Measurements from ENCODE around the gene GAD2.

Gene GAD2

GRCh38 chr10:26290236-26290635 is 73.7 kb downstream of the GAD2 start:
- TF ChIP-seq EZH2phosphoT487 (IDR thresholded peaks at IDR 0.05; ENCODE audit: low read depth), result no peak
- no peak for TF ChIP-seq CTCF (IDR thresholded peaks at IDR 0.05; ENCODE audit: low read depth, low read length)
- peaks cover 9% of the 10 kb centered on the region; the same call in 1 of the 2 replicates for H3K27me3 ChIP-seq (ENCODE audit: low read depth, low read length)
- H3K9ac ChIP-seq (ENCODE audit: low read length), result no peak overlapping the region
- H3K4me3 ChIP-seq (ENCODE audit: low read length), result no peak overlapping the region
- H4K20me1 ChIP-seq (ENCODE audit: insufficient read depth, low read length), result no peaks in the 10 kb centered on the region
- H3K4me1 ChIP-seq (ENCODE audit: low read length), result no peaks in the 10 kb centered on the region
- H3K4me2 ChIP-seq (ENCODE audit: low read length), result no peak overlapping the region
- no peak overlapping the region for H3K27ac ChIP-seq (ENCODE audit: low read length)
- no peaks in the 10 kb centered on the region for H3K9me3 ChIP-seq (ENCODE audit: insufficient read depth, low read length)
- H3K79me2 ChIP-seq (ENCODE audit: low read length), result no peaks in the 10 kb centered on the region
- no peaks in the 10 kb centered on the region for H3K36me3 ChIP-seq (replicated peaks; ENCODE audit: low read depth, low read length)
- H2AFZ ChIP-seq (ENCODE audit: low read depth, low read length), result no peak overlapping the region

GRCh38 chr10:26291721-26292480 is 75.3 kb downstream of the GAD2 start:
- no peak for TF ChIP-seq EZH2phosphoT487 (IDR thresholded peaks at IDR 0.05; ENCODE audit: low read depth)
- H3K9me3 ChIP-seq (ENCODE audit: insufficient read depth, low read length), result no peaks in the 10 kb centered on the region
- no peak overlapping the region for H3K4me3 ChIP-seq (ENCODE audit: low read length)
- H3K4me1 ChIP-seq (ENCODE audit: low read length), result no peaks in the 10 kb centered on the region
- no peak overlapping the region for H3K9ac ChIP-seq (ENCODE audit: low read length)
- no peaks in the 10 kb centered on the region for H3K36me3 ChIP-seq (replicated peaks; ENCODE audit: low read depth, low read length)
- no peak overlapping the region for H2AFZ ChIP-seq (ENCODE audit: low read depth, low read length)
- H4K20me1 ChIP-seq (ENCODE audit: insufficient read depth, low read length), result no peaks in the 10 kb centered on the region
- no peak overlapping the region for H3K4me2 ChIP-seq (ENCODE audit: low read length)
- no peaks in the 10 kb centered on the region for H3K79me2 ChIP-seq (ENCODE audit: low read length)
- no peak overlapping the region for H3K27ac ChIP-seq (ENCODE audit: low read length)
- H3K27me3 ChIP-seq (ENCODE audit: low read depth, low read length), result peaks cover 9% of the 10 kb centered on the region; the same call in 1 of the 2 replicates

- no peak overlapping the region for H2AFZ ChIP-seq (ENCODE audit: low read depth, low read length)
- no peaks in the 10 kb centered on the region for H3K4me1 ChIP-seq (ENCODE audit: low read length)
- no peaks in the 10 kb centered on the region for H3K79me2 ChIP-seq (ENCODE audit: low read length)
- H3K9ac ChIP-seq (ENCODE audit: low read length), result no peak overlapping the region
- H3K36me3 ChIP-seq (replicated peaks; ENCODE audit: low read depth, low read length), result no peaks in the 10 kb centered on the region
- no peak overlapping the region for H3K4me3 ChIP-seq (ENCODE audit: low read length)
- TF ChIP-seq CTCF (IDR thresholded peaks at IDR 0.05; ENCODE audit: low read depth, low read length), result no peak
- no peak for TF ChIP-seq EZH2phosphoT487 (IDR thresholded peaks at IDR 0.05; ENCODE audit: low read depth)
- no peak overlapping the region for H3K4me2 ChIP-seq (ENCODE audit: low read length)
- no peaks in the 10 kb centered on the region for H4K20me1 ChIP-seq (ENCODE audit: insufficient read depth, low read length)
- no peak overlapping the region for H3K27ac ChIP-seq (ENCODE audit: low read length)
- H3K9me3 ChIP-seq (ENCODE audit: insufficient read depth, low read length), result no peaks in the 10 kb centered on the region
- H3K27me3 ChIP-seq (ENCODE audit: low read depth, low read length), result no peaks in the 10 kb centered on the region
These were observed 79.8 kb downstream of the GAD2 start for GRCh38 chr10:26296360-26296759.

GRCh38 chr10:26300001-26300400 is 83.4 kb downstream of the GAD2 start:
- H2AFZ ChIP-seq (ENCODE audit: low read depth, low read length), result no peak overlapping the region

More at GRCh38 chr10:26300001-26300400, 83.4 kb downstream of the GAD2 start:
- no peak overlapping the region for H3K27ac ChIP-seq (ENCODE audit: low read length)
- H3K27me3 ChIP-seq (ENCODE audit: low read depth, low read length), result no peaks in the 10 kb centered on the region
- no peaks in the 10 kb centered on the region for H3K4me1 ChIP-seq (ENCODE audit: low read length)
- H3K79me2 ChIP-seq (ENCODE audit: low read length), result no peaks in the 10 kb centered on the region
- TF ChIP-seq EZH2phosphoT487 (IDR thresholded peaks at IDR 0.05; ENCODE audit: low read depth), result no peak
- TF ChIP-seq CTCF (IDR thresholded peaks at IDR 0.05; ENCODE audit: low read depth, low read length), result no peak
- no peak overlapping the region for H3K9ac ChIP-seq (ENCODE audit: low read length)
- no peaks in the 10 kb centered on the region for H3K9me3 ChIP-seq (ENCODE audit: insufficient read depth, low read length)
- no peak overlapping the region for H3K4me2 ChIP-seq (ENCODE audit: low read length)
- no peak overlapping the region for H3K4me3 ChIP-seq (ENCODE audit: low read length)
- H3K36me3 ChIP-seq (replicated peaks; ENCODE audit: low read depth, low read length), result no peaks in the 10 kb centered on the region
- H4K20me1 ChIP-seq (ENCODE audit: insufficient read depth, low read length), result no peaks in the 10 kb centered on the region
